A673 (cell line): ENCODE measurements around the gene KLK11.

ENCODE experiments used
- CTCF ChIP-seq: fragments of 300-800, 200-600 bp; sonication (generic); conservative IDR thresholded peaks from 2 replicates; pipeline ENCODE4 v1.5.1; 2017; ENCODE audit warnings: low read depth, mild to moderate bottlenecking, antibody characterized with exemption, low read length, moderate library complexity, mixed read lengths
- EZH2 ChIP-seq: fragments of 200-600 bp; sonication (generic); IDR thresholded peaks from 2 replicates; pipeline ENCODE4 v1.6.1; 2017; ENCODE audit warnings: borderline replicate concordance, low read depth, mild to moderate bottlenecking, mixed read lengths, antibody characterized with exemption, low read length; ENCODE audit not compliant: poor library complexity, severe bottlenecking

GRCh38 chr19:51002089-51002532, 24.3 kb downstream of the KLK11 start:
- TF ChIP-seq CTCF, result no peak
- no peak for TF ChIP-seq EZH2
